DND-41 (cell line): Measurements from ENCODE around the gene TEX51.

Source experiments
- CTCF ChIP-seq: IDR thresholded peaks from 2 replicates; pipeline ENCODE4 v1.5.1; 2012; ENCODE audit warnings: borderline replicate concordance, low read length, moderate library complexity, mild to moderate bottlenecking; ENCODE audit not compliant: poor library complexity, severe bottlenecking; ENCODE audit errors: extremely low read depth
- EZH2 ChIP-seq: IDR thresholded peaks from 3 replicates; pipeline ENCODE4 v1.6.1; 2012; ENCODE audit warnings: borderline replicate concordance, low read depth, mild to moderate bottlenecking, moderate library complexity, low read length, inconsistent platforms; ENCODE audit not compliant: severe bottlenecking

DNA sequence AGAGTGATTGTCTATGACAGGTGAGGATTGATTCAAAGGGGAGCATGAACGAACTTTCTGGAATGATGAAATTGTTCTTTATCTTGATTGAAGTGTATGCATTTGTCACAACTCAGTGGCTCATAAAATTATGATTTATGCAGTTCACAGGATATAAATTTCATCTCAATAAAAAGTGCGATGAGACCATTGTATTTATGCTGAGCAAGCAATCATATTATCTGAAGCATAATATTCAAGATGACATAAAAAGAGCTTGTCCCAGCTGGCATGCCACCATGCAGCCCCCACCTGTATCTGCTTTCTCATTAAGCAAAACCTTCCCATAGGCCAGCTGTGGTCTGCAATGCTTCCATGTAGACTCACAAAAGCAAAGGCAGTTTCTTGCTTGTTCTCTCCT, 49.6 kb upstream of the TEX51 start:
- no peak for TF ChIP-seq CTCF
- no peak for TF ChIP-seq EZH2
